Measurements from ENCODE around the gene ATP8A2. TPM values are rescaled to one million over a fixed set of nuclear protein-coding genes. Genes with fewer than 3 reads are reported as not detected.

Gene ATP8A2
- total RNA-seq, 1 donor from 2014 or later: 1.3 TPM

- no peaks in the 10 kb centered on the region for H3K36me3 Mint-ChIP-seq (ENCODE audit: low read depth, unreplicated experiment)
- H4K20me1 ChIP-seq (ENCODE audit: insufficient read depth, low read length): no peaks in the 10 kb centered on the region
- no peak overlapping the region for H2AFZ ChIP-seq (ENCODE audit: low read depth, low read length)
- no peaks in the 10 kb centered on the region for H3K9me3 Mint-ChIP-seq (ENCODE audit: unreplicated experiment)
- H3K4me2 ChIP-seq (ENCODE audit: low read length): no peak overlapping the region
- H3K4me3 ChIP-seq (ENCODE audit: insufficient read depth, low read depth, low read length): no peak overlapping the region
- H3K27ac ChIP-seq (ENCODE audit: low read depth, low read length): no peak overlapping the region
- no peak overlapping the region for H3K9ac ChIP-seq (ENCODE audit: low read length)
- H3K36me3 ChIP-seq (ENCODE audit: insufficient read depth, low read length): no peaks in the 10 kb centered on the region
- H3K27ac Mint-ChIP-seq (ENCODE audit: unreplicated experiment): no peak overlapping the region
- H3K9me3 ChIP-seq (ENCODE audit: insufficient read depth, low read depth, low read length): no peaks in the 10 kb centered on the region
- no peak for TF ChIP-seq EZH2 (IDR thresholded peaks at IDR 0.05; ENCODE audit: insufficient read depth, low read length)
- TF ChIP-seq CTCF (IDR thresholded peaks at IDR 0.05; ENCODE audit: insufficient read depth, low read depth, low read length): no peak
- no peaks in the 10 kb centered on the region for H3K27me3 ChIP-seq (ENCODE audit: insufficient read depth, low read length)
- H3K27me3 Mint-ChIP-seq (ENCODE audit: low read depth, unreplicated experiment): no peaks in the 10 kb centered on the region
- no peaks in the 10 kb centered on the region for H3K4me1 Mint-ChIP-seq (ENCODE audit: low read depth, unreplicated experiment)
- FAIRE-seq (no peak), DNase-seq (ENCODE audit: low read depth) (no peak)
- no peaks in the 10 kb centered on the region for H3K4me1 ChIP-seq (ENCODE audit: insufficient read depth, low read length)
- H3K79me2 ChIP-seq (ENCODE audit: insufficient read depth, low read length): no peaks in the 10 kb centered on the region
- no peak overlapping the region for H3K4me3 Mint-ChIP-seq (ENCODE audit: unreplicated experiment)
Measured at GRCh38 chr13:25607096-25607495, 235.3 kb downstream of the ATP8A2 start.

GRCh38 chr13:25608181-25608580 lies 236.4 kb downstream of the ATP8A2 start:
- Histone ChIP-seq H2AFZ (ENCODE audit: low read depth, low read length) (no peak overlapping the region), H3K9ac (ENCODE audit: low read length) (no peak overlapping the region), H3K4me2 (ENCODE audit: low read length) (no peak overlapping the region), H4K20me1 (ENCODE audit: insufficient read depth, low read length) (no peaks in the 10 kb centered on the region), H3K4me3 (ENCODE audit: insufficient read depth, low read depth, low read length) (no peak overlapping the region), H3K36me3 (ENCODE audit: insufficient read depth, low read length) (no peaks in the 10 kb centered on the region), H3K27me3 (ENCODE audit: insufficient read depth, low read length) (no peaks in the 10 kb centered on the region), H3K4me1 (ENCODE audit: insufficient read depth, low read length) (no peaks in the 10 kb centered on the region), H3K79me2 (ENCODE audit: insufficient read depth, low read length) (no peaks in the 10 kb centered on the region), H3K27ac (ENCODE audit: low read depth, low read length) (no peak overlapping the region), H3K9me3 (ENCODE audit: insufficient read depth, low read depth, low read length) (no peaks in the 10 kb centered on the region)
- Mint-ChIP-seq H3K36me3 (ENCODE audit: low read depth, unreplicated experiment) (no peaks in the 10 kb centered on the region), H3K27me3 (ENCODE audit: low read depth, unreplicated experiment) (no peaks in the 10 kb centered on the region), H3K9me3 (ENCODE audit: unreplicated experiment) (no peaks in the 10 kb centered on the region), H3K4me1 (ENCODE audit: low read depth, unreplicated experiment) (no peaks in the 10 kb centered on the region), H3K4me3 (ENCODE audit: unreplicated experiment) (no peak overlapping the region), H3K27ac (ENCODE audit: unreplicated experiment) (no peak overlapping the region)
- TF ChIP-seq EZH2 (IDR thresholded peaks at IDR 0.05; ENCODE audit: insufficient read depth, low read length): no peak
- TF ChIP-seq CTCF (IDR thresholded peaks at IDR 0.05; ENCODE audit: insufficient read depth, low read depth, low read length): no peak
- DNase-seq (ENCODE audit: low read depth) (no peak), FAIRE-seq (no peak)

- H3K79me2 ChIP-seq (ENCODE audit: insufficient read depth, low read length): no peaks in the 10 kb centered on the region
- no peaks in the 10 kb centered on the region for H3K36me3 ChIP-seq (ENCODE audit: insufficient read depth, low read length)
- Mint-ChIP-seq H3K4me3 (ENCODE audit: unreplicated experiment) (no peak overlapping the region), H3K27me3 (ENCODE audit: low read depth, unreplicated experiment) (peaks cover 7% of the 10 kb centered on the region), H3K27ac (ENCODE audit: unreplicated experiment) (no peak overlapping the region), H3K9me3 (ENCODE audit: unreplicated experiment) (peaks cover 5% of the 10 kb centered on the region), H3K4me1 (ENCODE audit: low read depth, unreplicated experiment) (no peaks in the 10 kb centered on the region), H3K36me3 (ENCODE audit: low read depth, unreplicated experiment) (no peaks in the 10 kb centered on the region)
- no peak overlapping the region for H3K4me3 ChIP-seq (ENCODE audit: insufficient read depth, low read depth, low read length)
- no peak for DNase-seq (ENCODE audit: low read depth)
- no peak for TF ChIP-seq CTCF (IDR thresholded peaks at IDR 0.05; ENCODE audit: insufficient read depth, low read depth, low read length)
- no peak for TF ChIP-seq EZH2 (IDR thresholded peaks at IDR 0.05; ENCODE audit: insufficient read depth, low read length)
- H3K27me3 ChIP-seq (ENCODE audit: insufficient read depth, low read length): no peaks in the 10 kb centered on the region
- H4K20me1 ChIP-seq (ENCODE audit: insufficient read depth, low read length): no peaks in the 10 kb centered on the region
- no peak overlapping the region for H3K27ac ChIP-seq (ENCODE audit: low read depth, low read length)
- H2AFZ ChIP-seq (ENCODE audit: low read depth, low read length): no peak overlapping the region
- H3K4me2 ChIP-seq (ENCODE audit: low read length): no peak overlapping the region
- H3K4me1 ChIP-seq (ENCODE audit: insufficient read depth, low read length): no peaks in the 10 kb centered on the region
- no peak for FAIRE-seq
- H3K9me3 ChIP-seq (ENCODE audit: insufficient read depth, low read depth, low read length): no peaks in the 10 kb centered on the region
- H3K9ac ChIP-seq (ENCODE audit: low read length): no peak overlapping the region
Measured at GRCh38 chr13:25616674-25617073, 244.9 kb downstream of the ATP8A2 start.

All from astrocyte (in vitro differentiated cells and primary cell).